ENCODE measurements around the gene ZSCAN30. TPM values are rescaled to one million over a fixed set of nuclear protein-coding genes. Genes with fewer than 3 reads are reported as not detected.

The ZSCAN30 gene
- total RNA-seq, 4 donors from 2014 or later, result 33.7 to 49.6 (median 41.8) TPM

GRCh38 chr18:35331367-35332087, 41.5 kb upstream of the ZSCAN30 start:
- peaks cover 8 to 11% of the 10 kb centered on the region in 2 donors for H3K36me3 ChIP-seq
- intact Hi-C loops (cut with DNase I), result no loop called here
- TF ChIP-seq CTCF (IDR thresholded peaks at IDR 0.05), result no peak

GRCh38 chr18:35328868-35329267, 38.8 kb upstream of the ZSCAN30 start:
- no peaks in the 10 kb centered on the region for H3K9me3 ChIP-seq
- no peak for TF ChIP-seq CTCF (IDR thresholded peaks at IDR 0.05)
- TF ChIP-seq POLR2A (IDR thresholded peaks at IDR 0.05), result no peak
- no peak overlapping the region for H3K27ac ChIP-seq
- DNase-seq, result no peak
- no peaks in the 10 kb centered on the region for H3K27me3 ChIP-seq
- no peak overlapping the region for H3K4me3 ChIP-seq (replicated peaks in 1 of 3)
- intact Hi-C loops (cut with DNase I), result no loop called here
- H3K36me3 ChIP-seq, result peaks cover 6 to 11% of the 10 kb centered on the region in 2 donors
- no peaks in the 10 kb centered on the region for H3K4me1 ChIP-seq

More at GRCh38 chr18:35331367-35332087, 41.5 kb upstream of the ZSCAN30 start:
- Histone ChIP-seq H3K4me3 (replicated peaks in 1 of 3) (no peak overlapping the region), H3K9me3 (no peaks in the 10 kb centered on the region), H3K27me3 (no peaks in the 10 kb centered on the region), H3K4me1 (peaks cover 19 to 24% of the 10 kb centered on the region in 2 donors), H3K27ac (no peak overlapping the region)
- 83% methylated on average over 4 of the region's 4 CpGs for WGBS, 2 donors
- DNase-seq, result no peak

GRCh38 chr18:35326695-35327387, 36.8 kb upstream of the ZSCAN30 start:
- peaks cover 0 to 3% of the 10 kb centered on the region in 2 donors for H3K36me3 ChIP-seq
- H3K9me3 ChIP-seq, result no peaks in the 10 kb centered on the region
- no peak overlapping the region for H3K4me3 ChIP-seq (replicated peaks in 1 of 3)
- DNase-seq, result no peak
- WGBS, 2 donors, result 53 to 60% methylated on average over 3 of the region's 3 CpGs
- intact Hi-C loops (cut with DNase I), result no loop called here
- H3K4me1 ChIP-seq, result no peaks in the 10 kb centered on the region
- no peaks in the 10 kb centered on the region for H3K27me3 ChIP-seq
- TF ChIP-seq POLR2A (IDR thresholded peaks at IDR 0.05) (no peak), CTCF (IDR thresholded peaks at IDR 0.05) (no peak)
- no peak overlapping the region for H3K27ac ChIP-seq

- H3K4me3 ChIP-seq (replicated peaks in 1 of 3), result no peak overlapping the region
- no peak overlapping the region for H3K27ac ChIP-seq
- intact Hi-C loops (cut with DNase I), result no loop called here
These were observed 35.1 kb upstream of the ZSCAN30 start for GRCh38 chr18:35324926-35325655.

More at GRCh38 chr18:35324926-35325655, 35.1 kb upstream of the ZSCAN30 start:
- Histone ChIP-seq H3K36me3 (no peaks in the 10 kb centered on the region), H3K27me3 (no peaks in the 10 kb centered on the region), H3K4me1 (no peaks in the 10 kb centered on the region), H3K9me3 (no peaks in the 10 kb centered on the region)
- TF ChIP-seq POLR2A (IDR thresholded peaks at IDR 0.05) (no peak), CTCF (IDR thresholded peaks at IDR 0.05) (no peak)
- WGBS, 2 donors, result 46 to 72% methylated on average over 2 of the region's 2 CpGs
- DNase-seq, result no peak

Data from thyroid gland (tissue), 4 donors.